Keratinocyte (primary cell): ENCODE measurements around the gene PDS5A.
"Not testable (repeated sequence)": the region's sequence is repeated elsewhere in the genome, so short reads cannot be mapped to it uniquely, and the experiment has no call there.

Experiments used
- CTCF ChIP-seq, 3 experiments: IDR thresholded peaks in 1 of 3; conservative IDR thresholded peaks in 1 of 3; optimal IDR thresholded peaks in 1 of 3; 2 replicates in 2 of 3; 3 replicates in 1 of 3; pipeline versions ENCODE3 to v1.5.1; 2011; ENCODE audit warnings: low read length in 3 of 3, mild to moderate bottlenecking in 3 of 3, moderate library complexity in 2 of 3, control low read depth in 1 of 3, inconsistent platforms in 1 of 3; ENCODE audit not compliant: insufficient read depth in 2 of 3; ENCODE audit errors: extremely low read depth in 1 of 3
- EZH2 ChIP-seq: IDR thresholded peaks from one replicate; pipeline ENCODE4 v1.6.1; 2012; ENCODE audit warnings: inconsistent platforms, mild to moderate bottlenecking, low read length, moderate library complexity

DNA sequence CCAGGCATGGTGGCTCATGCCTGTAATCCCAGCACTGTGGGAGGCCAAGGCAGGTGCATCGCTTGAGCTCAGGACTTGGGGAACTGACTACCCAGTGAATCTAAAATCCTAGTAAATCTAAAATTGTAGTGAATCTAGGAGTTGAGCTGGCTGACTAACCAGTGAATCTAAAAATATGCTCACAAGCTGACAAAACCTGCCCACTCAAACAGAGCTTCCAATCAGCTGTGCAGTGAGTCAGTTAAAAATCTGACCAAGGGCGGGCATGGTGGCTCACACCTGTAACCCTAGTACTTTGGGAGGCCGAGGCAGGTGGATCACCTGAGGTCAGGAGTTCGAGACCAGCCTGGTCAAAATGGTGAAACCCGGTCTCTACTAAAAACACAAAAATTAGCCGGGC, 72.7 kb downstream of the PDS5A start:
- TF ChIP-seq CTCF (optimal IDR thresholded peaks at IDR 0.05 in 1 of 3, IDR thresholded peaks at IDR 0.05 in 1 of 3, conservative IDR thresholded peaks at IDR 0.05 in 1 of 3; ENCODE audit: extremely low read depth in 1 of 3, insufficient read depth in 2 of 3, low read length in 3 of 3); EZH2: not testable (repeated sequence)
